ENCODE measurements around the gene PER2.
A peak's percentile ranks its signal among the peaks of the same experiment; 100 is the strongest.

Gene PER2

GRCh38 chr2:238216651-238217184 lies 71.7 kb downstream of the PER2 start:
- no peak overlapping the region for H3K4me3 ChIP-seq (ENCODE audit: low read depth, low read length)
- CTCF ChIA-PET: no interaction called here

GRCh38 chr2:238207006-238207405 lies 81.4 kb downstream of the PER2 start:
- no peak for TF ChIP-seq CTCF (IDR thresholded peaks at IDR 0.05; ENCODE audit: insufficient read depth, low read length, missing control alignments)
- no peak for DNase-seq (ENCODE audit: low read depth, low spot score)
- ChIA-PET CTCF (no interaction called here), POLR2A (no interaction called here)
- no peak overlapping the region for H3K4me3 ChIP-seq (ENCODE audit: low read depth, low read length)

More at GRCh38 chr2:238216651-238217184, 71.7 kb downstream of the PER2 start:
- DNase-seq (ENCODE audit: low read depth, low spot score): no peak
- TF ChIP-seq CTCF (IDR thresholded peaks at IDR 0.05; ENCODE audit: insufficient read depth, low read length, missing control alignments): no peak
- POLR2A ChIA-PET: no interaction called here

- ChIA-PET POLR2A (interaction anchor here (0.7 kb wide), 1 partner anchor 35 kb away, joined by 3 read pairs; no protein-coding TSS in a partner anchor), CTCF (interaction anchor here (1.0 to 1.1 kb wide), 2 partner anchors 61 to 342 kb away, joined by 3 to 4 read pairs; no protein-coding TSS in a partner anchor)
- H3K4me3 ChIP-seq (ENCODE audit: low read depth, low read length): peak overlapping the region; percentile 59
- no peak for TF ChIP-seq CTCF (IDR thresholded peaks at IDR 0.05; ENCODE audit: insufficient read depth, low read length, missing control alignments)
- DNase-seq (ENCODE audit: low read depth, low spot score): no peak
These were observed 84.3 kb downstream of the PER2 start for GRCh38 chr2:238203973-238204683.

GRCh38 chr2:238203094-238203972 lies 85.1 kb downstream of the PER2 start, which contains the start of gene ILKAP:
Gene ILKAP (minus strand): TSS chr2:238203695. CDS start chr2:238203553, 142 bp downstream.
- H3K4me3 ChIP-seq (ENCODE audit: low read depth, low read length): peak within 1 kb of the TSS; percentile 76
- ChIA-PET CTCF (interaction anchor here (0.9 to 1.2 kb wide), 5 partner anchors 13 to 345 kb away, joined by 3 to 4 read pairs (median 3); no protein-coding TSS in a partner anchor), POLR2A (interaction anchor here (0.7 kb wide), 1 partner anchor 34 kb away, joined by 3 read pairs; no protein-coding TSS in a partner anchor)
- no peak for TF ChIP-seq CTCF (IDR thresholded peaks at IDR 0.05; ENCODE audit: insufficient read depth, low read length, missing control alignments)
- no peak for DNase-seq (ENCODE audit: low read depth, low spot score)

GRCh38 chr2:238202326-238203093 lies 85.9 kb downstream of the PER2 start:
- no peak for DNase-seq (ENCODE audit: low read depth, low spot score)
- peak overlapping the region; percentile 76 for H3K4me3 ChIP-seq (ENCODE audit: low read depth, low read length)
- POLR2A ChIA-PET: no interaction called here
- CTCF ChIA-PET: interaction anchor here (0.9 to 1.5 kb wide), 7 partner anchors 12 to 348 kb away, joined by 3 to 4 read pairs (median 3); partner anchors contain the start of gene ERFE
- no peak for TF ChIP-seq CTCF (IDR thresholded peaks at IDR 0.05; ENCODE audit: insufficient read depth, low read length, missing control alignments)
